HepG2 (cell line): ENCODE measurements around the gene ETHE1. TPM values are rescaled to one million over a fixed set of nuclear protein-coding genes. Genes with fewer than 3 reads are reported as not detected.

Experiments
- AKAP8 ChIP-seq: sonication (generic); formaldehyde crosslinking; IDR thresholded peaks from 2 replicates; pipeline ENCODE4 v1.5.1; 2020; ENCODE audit warnings: mild to moderate bottlenecking, missing genetic modification reagents
- E2F5 ChIP-seq: sonication (generic); formaldehyde crosslinking; conservative IDR thresholded peaks from 2 replicates; pipeline ENCODE4 v1.4.0; 2020; ENCODE audit warnings: missing genetic modification reagents
- ELF1 ChIP-seq: sonication (generic); formaldehyde crosslinking; IDR thresholded peaks from 2 replicates; pipeline ENCODE4 v1.4.0; 2020; ENCODE audit warnings: missing genetic modification reagents
- GABPA ChIP-seq, 2 experiments: IDR thresholded peaks; 2 replicates each; pipeline ENCODE4 v1.6.1; 2011 to 2016; ENCODE audit warnings: low read depth in 2 of 2, low read length in 1 of 2, missing biosample characterization in 1 of 2, missing genetic modification characterization in 1 of 2
- IKZF1 ChIP-seq: fragments of 450-650 bp; IDR thresholded peaks from 2 replicates; pipeline ENCODE4 v1.7.1; 2016
- KAT8 ChIP-seq: IDR thresholded peaks from 2 replicates; pipeline ENCODE4 v1.6.1; 2016; ENCODE audit warnings: missing genetic modification reagents, missing compliant biosample characterization
- KDM2A ChIP-seq: sonication (generic); formaldehyde crosslinking; IDR thresholded peaks from 2 replicates; pipeline ENCODE4 v1.4.0; 2020; ENCODE audit warnings: low read depth, missing genetic modification reagents, borderline replicate concordance
- KDM5A ChIP-seq: fragments of 200-600 bp; sonication (generic); IDR thresholded peaks from 2 replicates; pipeline ENCODE4 v1.7.0; 2018; ENCODE audit warnings: antibody characterized with exemption, mild to moderate bottlenecking, low read length, borderline replicate concordance
- MNT ChIP-seq: fragments of 450-650 bp; IDR thresholded peaks from 2 replicates; pipeline ENCODE4 v1.6.1; 2016
- MXI1 ChIP-seq: IDR thresholded peaks from 3 replicates; pipeline ENCODE4 v1.6.1; 2012; ENCODE audit warnings: low read depth, low read length, inconsistent platforms, borderline replicate concordance
- MZF1 ChIP-seq: sonication (generic); formaldehyde crosslinking; IDR thresholded peaks from 2 replicates; pipeline ENCODE4 v1.8.1; 2023; ENCODE audit warnings: mild to moderate bottlenecking, missing genetic modification reagents, borderline replicate concordance
- NFE2L1 ChIP-seq: sonication (generic); formaldehyde crosslinking; IDR thresholded peaks from 2 replicates; pipeline ENCODE4 v1.4.0; 2020; ENCODE audit warnings: missing genetic modification reagents, mild to moderate bottlenecking, borderline replicate concordance
- RFX5 ChIP-seq: IDR thresholded peaks from 2 replicates; pipeline ENCODE4 v1.6.1; 2011; ENCODE audit warnings: low read depth, low read length, improper control_type of control experiment
- ZFP1 ChIP-seq: IDR thresholded peaks from 2 replicates; pipeline ENCODE4 v1.6.1; 2016
- ZNF136 ChIP-seq: sonication (generic); formaldehyde crosslinking; IDR thresholded peaks from 2 replicates; pipeline ENCODE4 v1.8.1; 2022; ENCODE audit warnings: low read depth, mild to moderate bottlenecking, moderate library complexity, missing genetic modification reagents
- ZNF331 ChIP-seq: sonication (generic); formaldehyde crosslinking; IDR thresholded peaks from 2 replicates; pipeline ENCODE4 v1.4.0; 2020; ENCODE audit warnings: missing genetic modification reagents
- ZNF75D ChIP-seq: sonication (generic); formaldehyde crosslinking; IDR thresholded peaks from 2 replicates; pipeline ENCODE4 v1.8.1; 2023; ENCODE audit warnings: missing genetic modification reagents, mild to moderate bottlenecking, borderline replicate concordance
- polyA plus RNA-seq, 8 experiments: library from polyadenylated mRNA; depleted of rRNA in 3 of 8; stranded (reverse) in 7 of 8; unstranded in 1 of 8; fragments of >200 nt; fragmentation: Illumina TruSeq in 4 of 8; extraction: Trizol in 4 of 8; gene quantifications; 2 replicates each; pipeline versions ENCODE4 v1.2.1 to v1.2.3, GENCODE V29; 2011 to 2016; ENCODE audit warnings: low read depth in 4 of 8, missing spikeins in 1 of 8, mixed read lengths in 1 of 8; ENCODE audit not compliant: insufficient read depth in 1 of 8
- total RNA-seq, 5 experiments: library from RNA; depleted of rRNA; stranded (reverse); fragments of >200 nt; fragmentation: Illumina TruSeq; extraction: Trizol; gene quantifications; 2 replicates each; pipeline ENCODE4 v1.2.3, GENCODE V29; 2016; ENCODE audit warnings: low read depth in 1 of 5
- TF ChIP-seq, protein P1 (sequence below): IDR thresholded peaks from 2 replicates; pipeline ENCODE4 v1.4.0; 2020; ENCODE audit warnings: mild to moderate bottlenecking, missing genetic modification reagents
- TF ChIP-seq, protein P2 (sequence below): sonication (generic); formaldehyde crosslinking; IDR thresholded peaks from 2 replicates; pipeline ENCODE4 v1.5.0; 2020; ENCODE audit warnings: mild to moderate bottlenecking, missing genetic modification reagents, borderline replicate concordance

The ETHE1 gene
- total and polyA plus RNA-seq, 2 of the 13 experiments (the other 11 are each of a cell fraction or from before 2014, with no cell fraction given): 32.5 to 58.4 TPM

- TF ChIP-seq MNT (peak; percentile 53), MZF1 (CRISPR knock-in tag) (no peak), E2F5 (CRISPR knock-in tag) (peak; percentile 92), KDM2A (peak; percentile 40; the same call in 1 of the 2 replicates), ZNF136 (CRISPR knock-in tag) (no peak), KDM5A (peak; percentile 89), ELF1 (CRISPR knock-in tag) (peak; percentile 28; the same call in 1 of the 2 replicates), RFX5 (peak; percentile 98), AKAP8 (CRISPR knock-in tag) (no peak), KAT8 (CRISPR knock-in tag) (peak; percentile 87), GABPA (IDR thresholded peaks at IDR 0.05; ENCODE audit: low read depth, low read length) (no peak), GABPA (CRISPR knock-in tag; IDR thresholded peaks at IDR 0.05; ENCODE audit: low read depth) (peak; percentile 56), NFE2L1 (CRISPR knock-in tag) (no peak), IKZF1 (no peak), ZNF75D (CRISPR knock-in tag) (no peak), ZNF331 (no peak), MXI1 (peak; percentile 93), ZFP1 (CRISPR knock-in tag) (0 out of 2 replicates have a peak, but pooled peaks have one; percentile 12)
- TF ChIP-seq, protein P1, sequence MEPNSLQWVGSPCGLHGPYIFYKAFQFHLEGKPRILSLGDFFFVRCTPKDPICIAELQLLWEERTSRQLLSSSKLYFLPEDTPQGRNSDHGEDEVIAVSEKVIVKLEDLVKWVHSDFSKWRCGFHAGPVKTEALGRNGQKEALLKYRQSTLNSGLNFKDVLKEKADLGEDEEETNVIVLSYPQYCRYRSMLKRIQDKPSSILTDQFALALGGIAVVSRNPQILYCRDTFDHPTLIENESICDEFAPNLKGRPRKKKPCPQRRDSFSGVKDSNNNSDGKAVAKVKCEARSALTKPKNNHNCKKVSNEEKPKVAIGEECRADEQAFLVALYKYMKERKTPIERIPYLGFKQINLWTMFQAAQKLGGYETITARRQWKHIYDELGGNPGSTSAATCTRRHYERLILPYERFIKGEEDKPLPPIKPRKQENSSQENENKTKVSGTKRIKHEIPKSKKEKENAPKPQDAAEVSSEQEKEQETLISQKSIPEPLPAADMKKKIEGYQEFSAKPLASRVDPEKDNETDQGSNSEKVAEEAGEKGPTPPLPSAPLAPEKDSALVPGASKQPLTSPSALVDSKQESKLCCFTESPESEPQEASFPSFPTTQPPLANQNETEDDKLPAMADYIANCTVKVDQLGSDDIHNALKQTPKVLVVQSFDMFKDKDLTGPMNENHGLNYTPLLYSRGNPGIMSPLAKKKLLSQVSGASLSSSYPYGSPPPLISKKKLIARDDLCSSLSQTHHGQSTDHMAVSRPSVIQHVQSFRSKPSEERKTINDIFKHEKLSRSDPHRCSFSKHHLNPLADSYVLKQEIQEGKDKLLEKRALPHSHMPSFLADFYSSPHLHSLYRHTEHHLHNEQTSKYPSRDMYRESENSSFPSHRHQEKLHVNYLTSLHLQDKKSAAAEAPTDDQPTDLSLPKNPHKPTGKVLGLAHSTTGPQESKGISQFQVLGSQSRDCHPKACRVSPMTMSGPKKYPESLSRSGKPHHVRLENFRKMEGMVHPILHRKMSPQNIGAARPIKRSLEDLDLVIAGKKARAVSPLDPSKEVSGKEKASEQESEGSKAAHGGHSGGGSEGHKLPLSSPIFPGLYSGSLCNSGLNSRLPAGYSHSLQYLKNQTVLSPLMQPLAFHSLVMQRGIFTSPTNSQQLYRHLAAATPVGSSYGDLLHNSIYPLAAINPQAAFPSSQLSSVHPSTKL: no peak
- TF ChIP-seq, protein P2, sequence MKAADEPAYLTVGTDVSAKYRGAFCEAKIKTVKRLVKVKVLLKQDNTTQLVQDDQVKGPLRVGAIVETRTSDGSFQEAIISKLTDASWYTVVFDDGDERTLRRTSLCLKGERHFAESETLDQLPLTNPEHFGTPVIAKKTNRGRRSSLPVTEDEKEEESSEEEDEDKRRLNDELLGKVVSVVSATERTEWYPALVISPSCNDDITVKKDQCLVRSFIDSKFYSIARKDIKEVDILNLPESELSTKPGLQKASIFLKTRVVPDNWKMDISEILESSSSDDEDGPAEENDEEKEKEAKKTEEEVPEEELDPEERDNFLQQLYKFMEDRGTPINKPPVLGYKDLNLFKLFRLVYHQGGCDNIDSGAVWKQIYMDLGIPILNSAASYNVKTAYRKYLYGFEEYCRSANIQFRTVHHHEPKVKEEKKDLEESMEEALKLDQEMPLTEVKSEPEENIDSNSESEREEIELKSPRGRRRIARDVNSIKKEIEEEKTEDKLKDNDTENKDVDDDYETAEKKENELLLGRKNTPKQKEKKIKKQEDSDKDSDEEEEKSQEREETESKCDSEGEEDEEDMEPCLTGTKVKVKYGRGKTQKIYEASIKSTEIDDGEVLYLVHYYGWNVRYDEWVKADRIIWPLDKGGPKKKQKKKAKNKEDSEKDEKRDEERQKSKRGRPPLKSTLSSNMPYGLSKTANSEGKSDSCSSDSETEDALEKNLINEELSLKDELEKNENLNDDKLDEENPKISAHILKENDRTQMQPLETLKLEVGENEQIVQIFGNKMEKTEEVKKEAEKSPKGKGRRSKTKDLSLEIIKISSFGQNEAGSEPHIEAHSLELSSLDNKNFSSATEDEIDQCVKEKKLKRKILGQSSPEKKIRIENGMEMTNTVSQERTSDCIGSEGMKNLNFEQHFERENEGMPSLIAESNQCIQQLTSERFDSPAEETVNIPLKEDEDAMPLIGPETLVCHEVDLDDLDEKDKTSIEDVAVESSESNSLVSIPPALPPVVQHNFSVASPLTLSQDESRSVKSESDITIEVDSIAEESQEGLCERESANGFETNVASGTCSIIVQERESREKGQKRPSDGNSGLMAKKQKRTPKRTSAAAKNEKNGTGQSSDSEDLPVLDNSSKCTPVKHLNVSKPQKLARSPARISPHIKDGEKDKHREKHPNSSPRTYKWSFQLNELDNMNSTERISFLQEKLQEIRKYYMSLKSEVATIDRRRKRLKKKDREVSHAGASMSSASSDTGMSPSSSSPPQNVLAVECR: peak; percentile 85
Observed at GRCh38 chr19:43575156-43575950, 48.4 kb upstream of the ETHE1 start, which contains the start of the genes PINLYP and XRCC1 (continued).
